ENCODE measurements around the gene FEN1.
A peak's percentile ranks its signal among the peaks of the same experiment; 100 is the strongest.

FEN1 gene

GRCh38 chr11:61775606-61776554, 16.8 kb upstream of the FEN1 start:
- peak in 2 of 5 experiments; percentile 17 to 20 for DNase-seq

- DNase-seq, result peak in 4 of 5 experiments; percentile 16 to 70 (median 33)
These were observed 16.1 kb upstream of the FEN1 start for GRCh38 chr11:61776561-61777075.

- DNase-seq, result peak; percentile 42 to 61 (median 50)
These were observed 15.2 kb upstream of the FEN1 start for GRCh38 chr11:61777234-61778090.

- DNase-seq, result no peak
These were observed 14.3 kb upstream of the FEN1 start for GRCh38 chr11:61778357-61778886.

- DNase-seq, result no peak
These were observed 13.6 kb upstream of the FEN1 start for GRCh38 chr11:61778920-61779650.

GRCh38 chr11:61779666-61780525, 12.8 kb upstream of the FEN1 start:
- no peak for DNase-seq

GRCh38 chr11:61780581-61781162, 12.0 kb upstream of the FEN1 start:
- DNase-seq, result no peak

- no peak for DNase-seq
These were observed 11.1 kb upstream of the FEN1 start for GRCh38 chr11:61781585-61781984.

- no peak for DNase-seq
These were observed 10.4 kb upstream of the FEN1 start for GRCh38 chr11:61782299-61782698.

- DNase-seq, result no peak
These were observed 9.9 kb upstream of the FEN1 start for GRCh38 chr11:61782841-61783240.

- no peak for DNase-seq
These were observed 8.8 kb upstream of the FEN1 start for GRCh38 chr11:61783717-61784505.

GRCh38 chr11:61784506-61784805, 8.3 kb upstream of the FEN1 start:
- DNase-seq, result no peak

GRCh38 chr11:61785837-61786402, 6.8 kb upstream of the FEN1 start:
- no peak for DNase-seq

GRCh38 chr11:61787928-61788491, 4.7 kb upstream of the FEN1 start:
- peak in 1 of 5 experiments; percentile 28 for DNase-seq

GRCh38 chr11:61791737-61792309, 888 bp upstream of the FEN1 start:
- peak in 4 of 5 experiments; percentile 14 to 80 (median 28) for DNase-seq

- no peak for DNase-seq
These were observed 545 bp downstream of the FEN1 start for GRCh38 chr11:61793083-61793828.

GRCh38 chr11:61793829-61794204, 1.1 kb downstream of the FEN1 start:
- no peak for DNase-seq

- no peak for DNase-seq
These were observed 1.9 kb downstream of the FEN1 start for GRCh38 chr11:61794579-61794978.
